Measurements from ENCODE around the gene NRXN3. TPM values are rescaled to one million over a fixed set of nuclear protein-coding genes. Genes with fewer than 3 reads are reported as not detected.

Gene NRXN3
- total RNA-seq, 1 donor from 2014 or later, result 1.6 TPM

DNA sequence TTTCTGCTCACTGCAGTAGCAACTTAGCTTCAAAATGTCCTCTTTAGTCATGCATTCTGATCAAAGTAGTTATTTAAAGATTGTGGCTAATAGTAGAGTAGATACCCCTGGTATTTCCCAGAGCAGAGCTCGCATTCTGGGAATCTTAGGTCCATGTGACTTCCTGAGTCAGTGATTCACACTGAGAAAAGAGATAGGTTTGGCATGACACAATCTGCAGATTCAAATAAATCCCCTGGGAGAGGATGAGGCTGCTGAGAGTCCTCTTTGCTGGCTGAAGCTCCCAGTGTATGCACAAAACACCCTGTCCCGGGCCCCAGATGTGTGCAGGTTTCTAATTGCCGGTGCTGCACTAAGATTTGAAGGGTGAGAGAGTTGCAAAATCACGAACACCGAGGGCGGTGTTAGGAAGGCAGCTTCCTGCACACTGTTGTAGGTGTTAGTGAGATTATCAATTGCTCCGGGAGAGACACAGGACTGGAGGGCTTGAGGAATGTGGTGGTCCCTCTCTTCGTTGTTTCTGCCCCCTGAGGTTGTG, 233.2 kb downstream of the NRXN3 start:
- Histone ChIP-seq H3K36me3 (ENCODE audit: control insufficient read depth, insufficient read depth, low read length) (no peaks in the 10 kb centered on the region), H3K4me3 (ENCODE audit: low read depth, low read length) (peak overlapping the region; percentile 1), H3K27me3 (ENCODE audit: control insufficient read depth, insufficient read depth, low read length) (no peaks in the 10 kb centered on the region)
- TF ChIP-seq, protein P1, sequence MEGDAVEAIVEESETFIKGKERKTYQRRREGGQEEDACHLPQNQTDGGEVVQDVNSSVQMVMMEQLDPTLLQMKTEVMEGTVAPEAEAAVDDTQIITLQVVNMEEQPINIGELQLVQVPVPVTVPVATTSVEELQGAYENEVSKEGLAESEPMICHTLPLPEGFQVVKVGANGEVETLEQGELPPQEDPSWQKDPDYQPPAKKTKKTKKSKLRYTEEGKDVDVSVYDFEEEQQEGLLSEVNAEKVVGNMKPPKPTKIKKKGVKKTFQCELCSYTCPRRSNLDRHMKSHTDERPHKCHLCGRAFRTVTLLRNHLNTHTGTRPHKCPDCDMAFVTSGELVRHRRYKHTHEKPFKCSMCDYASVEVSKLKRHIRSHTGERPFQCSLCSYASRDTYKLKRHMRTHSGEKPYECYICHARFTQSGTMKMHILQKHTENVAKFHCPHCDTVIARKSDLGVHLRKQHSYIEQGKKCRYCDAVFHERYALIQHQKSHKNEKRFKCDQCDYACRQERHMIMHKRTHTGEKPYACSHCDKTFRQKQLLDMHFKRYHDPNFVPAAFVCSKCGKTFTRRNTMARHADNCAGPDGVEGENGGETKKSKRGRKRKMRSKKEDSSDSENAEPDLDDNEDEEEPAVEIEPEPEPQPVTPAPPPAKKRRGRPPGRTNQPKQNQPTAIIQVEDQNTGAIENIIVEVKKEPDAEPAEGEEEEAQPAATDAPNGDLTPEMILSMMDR (IDR thresholded peaks at IDR 0.05; ENCODE audit: insufficient read depth, low read length, poor library complexity, severe bottlenecking), result no peak
- DNase-seq (ENCODE audit: low read depth), result peak; percentile 86

DNA sequence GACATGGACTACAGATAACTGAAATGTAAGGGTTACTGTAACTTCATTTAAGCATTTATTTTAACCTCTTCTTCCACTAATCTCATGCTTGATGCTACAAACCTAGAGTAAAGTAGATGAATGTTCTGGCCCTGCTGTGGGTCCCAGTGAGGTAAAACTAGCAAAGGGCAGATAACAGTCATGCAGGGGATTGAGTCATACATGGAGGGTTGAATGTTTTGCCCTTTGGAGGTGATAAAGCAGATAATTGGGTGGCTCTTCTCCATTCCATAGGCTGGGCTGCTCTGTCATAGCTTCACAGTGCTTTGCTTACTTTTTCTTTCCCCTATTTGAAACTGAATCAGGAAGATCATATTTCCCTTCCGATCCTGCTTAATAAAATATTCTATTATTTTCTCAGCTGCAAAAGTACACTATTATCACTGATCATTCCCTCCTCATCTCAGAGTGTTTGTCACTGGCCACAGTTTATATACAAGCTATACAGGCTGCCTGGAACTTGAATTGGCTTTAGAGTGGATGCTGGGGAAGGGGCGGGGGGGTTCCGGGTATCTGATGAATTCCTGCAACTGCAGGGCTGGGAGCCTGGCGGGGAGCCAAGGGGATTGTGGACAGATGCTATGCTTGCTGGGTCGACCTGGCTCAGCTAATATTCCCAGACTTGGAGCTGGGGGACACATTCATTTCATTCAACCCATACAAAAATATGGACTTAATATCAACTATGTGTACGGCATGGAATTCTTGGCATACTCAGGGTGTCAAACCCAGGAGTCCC, 235.1 kb downstream of the NRXN3 start:
- H3K36me3 ChIP-seq (ENCODE audit: control insufficient read depth, insufficient read depth, low read length), result no peaks in the 10 kb centered on the region
- H3K4me3 ChIP-seq (ENCODE audit: low read depth, low read length), result no peak overlapping the region
- TF ChIP-seq, protein P1 (IDR thresholded peaks at IDR 0.05; ENCODE audit: insufficient read depth, low read length, poor library complexity, severe bottlenecking), result no peak
- no peaks in the 10 kb centered on the region for H3K27me3 ChIP-seq (ENCODE audit: control insufficient read depth, insufficient read depth, low read length)
- peak; percentile 19 for DNase-seq (ENCODE audit: low read depth)

DNA sequence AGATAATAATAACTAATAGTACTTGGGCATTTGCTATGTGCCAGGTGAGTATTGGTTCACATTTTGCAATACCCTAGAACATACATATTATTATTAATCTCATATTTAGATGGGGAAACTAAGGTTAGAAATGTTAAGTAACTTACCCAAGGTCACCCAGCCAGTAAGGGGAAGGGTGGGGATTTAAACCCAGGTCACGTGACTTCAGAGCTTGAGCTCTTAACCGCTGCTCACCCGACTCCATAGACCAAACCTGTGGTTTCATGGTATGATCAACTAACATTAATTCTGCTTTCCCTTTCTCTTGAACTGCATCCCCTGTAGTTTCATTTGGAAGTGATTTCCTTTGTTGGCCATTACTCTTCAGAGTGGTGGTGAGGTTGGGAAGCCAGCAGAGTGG, 242.3 kb downstream of the NRXN3 start:
- Histone ChIP-seq H3K4me3 (ENCODE audit: low read depth, low read length) (no peak overlapping the region), H3K36me3 (ENCODE audit: control insufficient read depth, insufficient read depth, low read length) (no peaks in the 10 kb centered on the region), H3K27me3 (ENCODE audit: control insufficient read depth, insufficient read depth, low read length) (no peaks in the 10 kb centered on the region)
- DNase-seq (ENCODE audit: low read depth), result no peak
- TF ChIP-seq, protein P1 (IDR thresholded peaks at IDR 0.05; ENCODE audit: insufficient read depth, low read length, poor library complexity, severe bottlenecking), result no peak

DNA sequence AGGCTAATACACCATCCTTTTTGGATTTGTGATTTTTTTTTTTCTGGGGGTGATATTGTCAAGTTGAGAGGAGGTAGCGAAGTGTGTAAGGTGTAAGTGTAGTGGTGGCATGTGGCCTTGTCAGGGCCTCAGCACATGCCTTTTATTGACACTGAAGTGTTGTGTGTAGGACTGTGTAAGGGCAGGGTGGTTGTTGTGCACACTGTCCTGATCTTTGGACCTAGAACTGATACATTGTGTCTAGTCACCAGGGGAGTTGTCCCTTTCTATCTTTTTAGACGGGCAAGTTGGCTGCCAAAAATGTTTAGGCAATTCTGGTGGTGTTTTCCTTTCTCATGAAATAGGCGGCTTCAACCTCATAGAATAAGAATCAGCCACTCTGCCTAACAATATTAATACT, 244.0 kb downstream of the NRXN3 start:
- DNase-seq (ENCODE audit: low read depth), result no peak
- Histone ChIP-seq H3K36me3 (ENCODE audit: control insufficient read depth, insufficient read depth, low read length) (no peaks in the 10 kb centered on the region), H3K4me3 (ENCODE audit: low read depth, low read length) (no peak overlapping the region), H3K27me3 (ENCODE audit: control insufficient read depth, insufficient read depth, low read length) (no peaks in the 10 kb centered on the region)
- TF ChIP-seq, protein P1 (IDR thresholded peaks at IDR 0.05; ENCODE audit: insufficient read depth, low read length, poor library complexity, severe bottlenecking), result no peak

DNA sequence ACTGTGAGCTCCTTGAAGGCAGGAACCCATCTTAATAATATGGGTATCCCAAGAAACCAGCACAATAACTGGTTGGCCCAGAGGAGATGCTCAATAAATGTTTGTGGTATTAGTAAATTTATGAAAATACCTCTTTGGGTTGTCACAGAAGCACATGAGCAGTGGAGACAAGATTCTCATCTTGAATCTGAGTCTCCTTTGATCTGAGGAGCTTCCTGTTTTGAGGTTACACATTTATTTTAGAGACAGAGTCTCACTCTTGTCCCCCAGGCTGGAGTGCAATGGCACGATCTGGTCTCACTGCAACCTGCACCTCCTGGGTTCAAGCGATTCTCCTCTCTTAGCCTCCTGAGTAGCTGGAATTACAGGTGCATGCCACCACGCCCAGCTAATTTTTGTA, 247.4 kb downstream of the NRXN3 start:
- H3K4me3 ChIP-seq (ENCODE audit: low read depth, low read length), result no peak overlapping the region
- H3K27me3 ChIP-seq (ENCODE audit: control insufficient read depth, insufficient read depth, low read length), result no peaks in the 10 kb centered on the region
- H3K36me3 ChIP-seq (ENCODE audit: control insufficient read depth, insufficient read depth, low read length), result no peaks in the 10 kb centered on the region
- TF ChIP-seq, protein P1 (IDR thresholded peaks at IDR 0.05; ENCODE audit: insufficient read depth, low read length, poor library complexity, severe bottlenecking), result no peak
- no peak for DNase-seq (ENCODE audit: low read depth)
